Effector memory CD8-positive, alpha-beta T cell (primary cell): Measurements from ENCODE around the gene SRC.
A peak's percentile ranks its signal among the peaks of the same experiment; 100 is the strongest.

ENCODE experiments used
- ATAC-seq: fragments of 150-1000 bp; cut with Tn5 transposase; replicated peaks from 2 replicates; pipeline ENCODE4 v1.10.0; 2021; ENCODE audit warnings: mild to moderate bottlenecking, moderate library complexity
- DNase-seq, 3 experiments: peaks; one replicate each; pipeline ENCODE4 v3.0.0; 2021
- H3K27ac Mint-ChIP-seq, 2 donors: one replicate each; pipeline ENCODE4 v1.8.0; 2022; ENCODE audit warnings: mild to moderate bottlenecking in 2 of 2, mixed read lengths in 2 of 2, moderate library complexity in 2 of 2
- H3K27me3 Mint-ChIP-seq, 2 donors: one replicate each; pipeline ENCODE4 v1.8.0; 2022; ENCODE audit warnings: mixed read lengths in 2 of 2
- H3K36me3 Mint-ChIP-seq: one replicate; pipeline ENCODE4 v1.8.0; 2022; ENCODE audit warnings: mild to moderate bottlenecking, moderate library complexity, mixed read lengths; ENCODE audit not compliant: insufficient read depth
- H3K4me1 Mint-ChIP-seq, 2 donors: one replicate each; pipeline ENCODE4 v1.8.0; 2022; ENCODE audit warnings: low read depth in 2 of 2, mixed read lengths in 2 of 2
- H3K4me3 Mint-ChIP-seq, 2 donors: one replicate each; pipeline ENCODE4 v1.8.0; 2022; ENCODE audit warnings: mild to moderate bottlenecking in 2 of 2, mixed read lengths in 2 of 2, moderate library complexity in 2 of 2
- H3K9me3 Mint-ChIP-seq, 2 donors: one replicate each; pipeline ENCODE4 v1.8.0; 2022; ENCODE audit warnings: mixed read lengths in 2 of 2
- total RNA-seq, 9 experiments: gene quantifications; one replicate each; lab custom pipeline; 2026; lab: John Stamatoyannopoulos, UW

The SRC gene
- 1.5 to 4.2 (median 3.2) reads per million in 9 experiments for total RNA-seq

- ATAC-seq, result peak; percentile 71
- peak within 1 kb of the TSS; percentile 56 to 63 for H3K27ac Mint-ChIP-seq
- H3K4me1 Mint-ChIP-seq, result peaks cover 8 to 18% of the 10 kb centered on the region in 2 donors
- H3K36me3 Mint-ChIP-seq, result no peaks in the 10 kb centered on the region
- H3K27me3 Mint-ChIP-seq, result no peaks in the 10 kb centered on the region
- H3K9me3 Mint-ChIP-seq, result no peaks in the 10 kb centered on the region
- H3K4me3 Mint-ChIP-seq, result peak within 1 kb of the TSS; percentile 78 to 83
- peak in 2 of 3 experiments; percentile 15 to 20 for DNase-seq
Observed at GRCh38 chr20:37345339-37346235, at the start of gene SRC. Gene SRC, plus strand, starts transcription at chr20:37346140. Its CDS starts 38,014 bp downstream, at chr20:37384154.

- Mint-ChIP-seq H3K27ac (peak overlapping the region in 1 of 2 donors; percentile 80), H3K9me3 (no peaks in the 10 kb centered on the region), H3K36me3 (peaks cover 8% of the 10 kb centered on the region), H3K27me3 (no peaks in the 10 kb centered on the region), H3K4me1 (peaks cover 24 to 52% of the 10 kb centered on the region in 2 donors), H3K4me3 (no peak overlapping the region)
- ATAC-seq (no peak), DNase-seq (no peak)
Observed at GRCh38 chr20:37296371-37296770, 49.6 kb upstream of the SRC start.

DNA sequence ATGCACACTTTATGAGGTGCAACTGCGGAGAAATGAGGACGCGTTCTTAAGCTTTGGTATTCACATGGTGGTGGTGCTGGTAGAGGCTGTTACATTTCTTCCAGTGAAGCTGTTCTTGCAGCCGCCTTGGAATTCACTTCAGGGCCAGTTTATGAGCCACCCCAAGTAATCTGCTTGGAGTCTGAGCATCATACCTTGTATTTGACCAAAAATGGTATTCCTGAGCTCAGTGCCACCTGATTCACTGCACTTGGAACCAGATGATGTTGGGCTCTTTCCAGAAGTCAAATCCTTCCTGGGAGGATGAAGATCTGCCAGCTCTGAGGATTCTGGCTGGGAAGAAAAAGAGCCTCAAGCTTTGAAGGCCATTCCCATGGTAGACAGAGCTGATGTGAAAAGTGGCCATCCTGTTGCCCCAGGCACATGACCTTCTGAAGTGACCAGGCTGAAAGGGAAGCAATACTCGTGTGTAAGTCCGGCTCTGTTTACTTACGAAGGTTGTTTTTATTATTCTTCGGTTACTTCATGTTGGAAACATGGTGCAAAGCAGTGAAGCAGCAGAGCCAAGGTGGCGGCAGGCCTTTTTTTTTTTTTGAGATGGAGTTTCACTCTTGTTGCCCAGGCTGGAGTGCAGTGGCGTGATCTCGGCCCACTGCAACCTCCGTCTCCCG, 48.7 kb upstream of the SRC start:
- no peak for DNase-seq
- Mint-ChIP-seq H3K36me3 (peaks cover 16% of the 10 kb centered on the region), H3K27ac (no peak overlapping the region), H3K4me1 (peaks cover 25 to 55% of the 10 kb centered on the region in 2 donors), H3K4me3 (no peak overlapping the region), H3K9me3 (no peaks in the 10 kb centered on the region), H3K27me3 (no peaks in the 10 kb centered on the region)
- ATAC-seq, result no peak

- ATAC-seq (no peak), DNase-seq (no peak)
- Mint-ChIP-seq H3K27me3 (no peaks in the 10 kb centered on the region), H3K4me3 (no peak overlapping the region), H3K4me1 (peaks cover 22 to 49% of the 10 kb centered on the region in 2 donors), H3K36me3 (peaks cover 19% of the 10 kb centered on the region), H3K9me3 (no peaks in the 10 kb centered on the region), H3K27ac (no peak overlapping the region)
Observed at GRCh38 chr20:37298190-37298939, 47.6 kb upstream of the SRC start.

DNA sequence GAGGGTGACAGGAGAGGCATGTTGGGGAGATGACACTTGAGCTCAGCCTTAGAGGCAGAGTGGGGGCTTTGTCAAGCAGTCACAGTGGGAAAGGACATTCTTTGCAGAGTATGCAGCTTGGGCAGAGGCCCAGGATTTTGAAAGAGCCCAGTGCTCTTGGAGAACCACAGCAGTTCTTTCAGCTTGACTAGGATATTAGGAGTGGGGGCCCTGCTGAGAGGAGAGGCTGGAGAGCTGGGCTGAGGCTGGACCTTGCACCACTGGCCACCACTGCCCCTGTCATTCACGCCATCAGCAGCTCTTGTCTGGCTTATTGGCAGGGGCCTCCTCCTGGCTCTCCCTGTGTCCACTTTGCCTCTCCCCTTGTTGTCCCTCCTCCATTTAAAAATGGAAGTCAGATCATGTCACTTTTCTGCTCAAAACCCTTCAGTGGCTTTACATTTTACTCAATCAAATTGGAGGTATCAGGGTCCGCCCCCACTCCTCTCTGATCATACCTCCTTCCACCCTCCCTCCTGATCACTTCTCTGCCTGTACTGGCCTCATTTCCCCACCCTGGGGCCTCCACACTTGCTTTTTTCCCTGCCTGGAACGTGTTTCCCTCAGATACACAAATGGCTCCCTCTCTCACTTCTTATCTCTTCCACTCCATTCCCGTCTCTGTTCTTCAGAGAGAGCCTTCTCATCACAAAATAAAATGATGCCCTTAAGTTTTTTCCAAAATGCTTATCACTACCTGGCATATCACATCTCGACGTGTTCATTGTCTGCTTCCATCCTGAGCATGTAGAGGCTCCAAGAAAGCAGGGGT, 46.0 kb upstream of the SRC start:
- Mint-ChIP-seq H3K27ac (peak overlapping the region in 1 of 2 donors; percentile 78), H3K9me3 (no peaks in the 10 kb centered on the region), H3K4me1 (peaks cover 17 to 41% of the 10 kb centered on the region in 2 donors), H3K4me3 (no peak overlapping the region), H3K27me3 (no peaks in the 10 kb centered on the region), H3K36me3 (peaks cover 18% of the 10 kb centered on the region)
- DNase-seq (no peak), ATAC-seq (no peak)

DNA sequence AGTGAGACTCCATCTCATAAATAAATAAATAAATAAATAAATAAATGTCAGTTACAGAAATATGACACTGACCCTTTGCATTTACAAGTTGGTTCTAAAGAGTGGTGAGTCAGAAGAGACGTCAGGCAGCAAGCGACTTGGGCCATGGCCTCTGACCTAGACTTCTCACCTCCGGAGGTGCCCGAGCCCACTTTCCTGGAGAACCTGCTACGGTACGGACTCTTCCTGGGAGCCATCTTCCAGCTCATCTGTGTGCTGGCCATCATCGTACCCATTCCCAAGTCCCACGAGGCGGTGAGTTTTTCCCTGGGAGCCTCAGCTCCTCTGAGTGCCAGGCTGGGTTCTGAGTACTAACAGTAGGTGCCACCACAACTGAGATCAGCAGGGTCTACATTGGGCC, 44.8 kb upstream of the SRC start:
- ATAC-seq (no peak), DNase-seq (no peak)
- no peaks in the 10 kb centered on the region for H3K9me3 Mint-ChIP-seq
- no peak overlapping the region for H3K4me3 Mint-ChIP-seq
- H3K36me3 Mint-ChIP-seq, result peaks cover 18% of the 10 kb centered on the region
- no peak overlapping the region for H3K27ac Mint-ChIP-seq
- no peaks in the 10 kb centered on the region for H3K27me3 Mint-ChIP-seq
- H3K4me1 Mint-ChIP-seq, result peaks cover 16 to 33% of the 10 kb centered on the region in 2 donors

- H3K27me3 Mint-ChIP-seq, result no peaks in the 10 kb centered on the region
- no peaks in the 10 kb centered on the region for H3K9me3 Mint-ChIP-seq
- peak overlapping the region in 1 of 2 donors; percentile 44 for H3K27ac Mint-ChIP-seq
- ATAC-seq (no peak), DNase-seq (no peak)
- peaks cover 18% of the 10 kb centered on the region for H3K36me3 Mint-ChIP-seq
- no peak overlapping the region for H3K4me3 Mint-ChIP-seq
- H3K4me1 Mint-ChIP-seq, result peaks cover 16 to 31% of the 10 kb centered on the region in 2 donors
Observed at GRCh38 chr20:37301558-37301957, 44.4 kb upstream of the SRC start.

GRCh38 chr20:37302981-37303380, 43.0 kb upstream of the SRC start:
- H3K36me3 Mint-ChIP-seq, result peaks cover 23% of the 10 kb centered on the region
- DNase-seq (no peak), ATAC-seq (no peak)
- H3K9me3 Mint-ChIP-seq, result no peaks in the 10 kb centered on the region
- H3K27ac Mint-ChIP-seq, result no peak overlapping the region
- H3K4me3 Mint-ChIP-seq, result no peak overlapping the region
- H3K27me3 Mint-ChIP-seq, result no peaks in the 10 kb centered on the region
- H3K4me1 Mint-ChIP-seq, result peaks cover 15 to 29% of the 10 kb centered on the region in 2 donors

- H3K36me3 Mint-ChIP-seq, result peaks cover 26% of the 10 kb centered on the region
- H3K27ac Mint-ChIP-seq, result no peak overlapping the region
- DNase-seq, result no peak
- no peak overlapping the region for H3K4me3 Mint-ChIP-seq
- H3K4me1 Mint-ChIP-seq, result peaks cover 15 to 24% of the 10 kb centered on the region in 2 donors
- H3K9me3 Mint-ChIP-seq, result no peaks in the 10 kb centered on the region
- no peak for ATAC-seq
- no peaks in the 10 kb centered on the region for H3K27me3 Mint-ChIP-seq
Observed at GRCh38 chr20:37303637-37304036, 42.3 kb upstream of the SRC start.

DNA sequence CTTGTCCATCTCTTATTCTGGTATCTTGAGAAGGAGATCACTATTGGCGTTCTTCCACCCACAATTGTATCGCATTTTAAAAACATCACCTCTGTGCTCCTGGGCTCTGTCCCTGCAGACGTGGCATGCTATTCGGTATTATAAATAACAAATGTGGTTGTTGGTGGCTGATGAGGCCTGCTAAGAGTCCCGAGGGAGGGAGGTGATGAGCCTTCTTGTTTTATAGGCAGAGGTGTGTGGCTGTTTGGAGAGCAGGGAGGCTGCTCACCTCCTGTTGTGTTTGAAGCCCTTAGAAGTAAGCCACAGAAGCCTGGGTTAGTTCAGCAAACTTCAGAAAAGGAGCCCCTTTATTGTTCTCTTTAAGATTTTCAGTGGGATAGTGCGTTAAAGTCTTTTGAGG, 40.9 kb upstream of the SRC start:
- peaks cover 17 to 22% of the 10 kb centered on the region in 2 donors for H3K4me1 Mint-ChIP-seq
- H3K4me3 Mint-ChIP-seq, result no peak overlapping the region
- no peak for ATAC-seq
- peaks cover 28% of the 10 kb centered on the region for H3K36me3 Mint-ChIP-seq
- no peaks in the 10 kb centered on the region for H3K27me3 Mint-ChIP-seq
- no peak overlapping the region for H3K27ac Mint-ChIP-seq
- no peaks in the 10 kb centered on the region for H3K9me3 Mint-ChIP-seq
- no peak for DNase-seq

DNA sequence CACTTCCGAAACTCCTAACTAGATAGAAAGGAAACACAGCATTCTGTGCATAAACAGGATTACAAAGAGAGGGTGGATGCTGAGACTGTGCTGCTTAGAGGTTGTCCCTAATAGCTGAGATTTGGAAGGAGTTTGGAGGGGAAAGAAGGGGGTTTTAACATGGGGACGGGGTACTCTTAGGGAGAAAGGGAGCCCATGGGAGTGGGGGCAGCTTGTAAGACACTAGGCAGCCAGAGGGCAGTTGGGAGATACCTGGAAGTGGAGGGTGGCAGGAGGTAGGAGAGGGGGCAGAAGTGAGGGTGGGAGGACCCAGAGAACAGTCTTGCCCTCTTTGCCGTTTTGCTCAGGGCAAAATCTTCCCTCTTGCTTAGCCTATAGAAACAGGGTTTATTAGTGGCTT, 40.1 kb upstream of the SRC start:
- Mint-ChIP-seq H3K36me3 (peaks cover 29% of the 10 kb centered on the region), H3K9me3 (no peaks in the 10 kb centered on the region), H3K4me1 (peaks cover 16 to 22% of the 10 kb centered on the region in 2 donors)

GRCh38 chr20:37308086-37309050, 37.6 kb upstream of the SRC start:
- Mint-ChIP-seq H3K9me3 (no peaks in the 10 kb centered on the region), H3K27ac (peak overlapping the region in 1 of 2 donors; percentile 17), H3K4me1 (peaks cover 13 to 23% of the 10 kb centered on the region in 2 donors), H3K4me3 (no peak overlapping the region), H3K36me3 (peaks cover 18% of the 10 kb centered on the region), H3K27me3 (no peaks in the 10 kb centered on the region)
- DNase-seq (no peak), ATAC-seq (no peak)

More for the DNA sequence above, 40.1 kb upstream of the SRC start:
- ATAC-seq (no peak), DNase-seq (no peak)
- Mint-ChIP-seq H3K27me3 (no peaks in the 10 kb centered on the region), H3K27ac (peak overlapping the region; percentile 32 to 80), H3K4me3 (no peak overlapping the region)
